Mucosa of gallbladder (tissue), 1 donor: ENCODE measurements around the gene RALGPS1. TPM values are rescaled to one million over a fixed set of nuclear protein-coding genes. Genes with fewer than 3 reads are reported as not detected.

Source experiments
- DNase-seq: peaks from one replicate; pipeline ENCODE4 v3.0.0-alpha.2; 2020; ENCODE audit warnings: low spot score
- total RNA-seq: library from RNA; stranded (reverse); gene quantifications from one replicate; pipeline ENCODE4 v1.2.1, GENCODE V29; 2021
- donor health status: DM: no; HTN: no; CAD: no.

The RALGPS1 gene
- total RNA-seq, 1 donor from 2014 or later, result 34.7 TPM

- peak; percentile 65 for DNase-seq
These were observed 271.6 kb downstream of the RALGPS1 start for GRCh38 chr9:127185931-127186781.

GRCh38 chr9:127186806-127187205, 272.2 kb downstream of the RALGPS1 start:
- no peak for DNase-seq

- peak; percentile 61 for DNase-seq
These were observed 272.8 kb downstream of the RALGPS1 start for GRCh38 chr9:127187231-127187956.

- DNase-seq, result no peak
These were observed 273.8 kb downstream of the RALGPS1 start for GRCh38 chr9:127188396-127188795.

- DNase-seq, result no peak
These were observed 275.0 kb downstream of the RALGPS1 start for GRCh38 chr9:127189628-127190027.

- no peak for DNase-seq
These were observed 278.2 kb downstream of the RALGPS1 start for GRCh38 chr9:127192744-127193143.

- DNase-seq, result no peak
These were observed 278.9 kb downstream of the RALGPS1 start for GRCh38 chr9:127193483-127193882.

- no peak for DNase-seq
These were observed 280.5 kb downstream of the RALGPS1 start for GRCh38 chr9:127194881-127195713.

- DNase-seq, result no peak
These were observed 281.6 kb downstream of the RALGPS1 start for GRCh38 chr9:127195976-127196825.

- DNase-seq, result no peak
These were observed 282.2 kb downstream of the RALGPS1 start for GRCh38 chr9:127196826-127197145.

GRCh38 chr9:127197186-127197860, 282.7 kb downstream of the RALGPS1 start:
- DNase-seq, result no peak

- peak; percentile 42 for DNase-seq
These were observed 283.4 kb downstream of the RALGPS1 start for GRCh38 chr9:127197861-127198430.

- DNase-seq, result no peak
These were observed 284.0 kb downstream of the RALGPS1 start for GRCh38 chr9:127198587-127198986.

- peak; percentile 81 for DNase-seq
These were observed 284.6 kb downstream of the RALGPS1 start for GRCh38 chr9:127199001-127199791.

- no peak for DNase-seq
These were observed 285.7 kb downstream of the RALGPS1 start for GRCh38 chr9:127200106-127200862.

GRCh38 chr9:127201071-127201541, 286.5 kb downstream of the RALGPS1 start:
- DNase-seq, result no peak

- DNase-seq, result no peak
These were observed 287.1 kb downstream of the RALGPS1 start for GRCh38 chr9:127201731-127202130.

- DNase-seq, result no peak
These were observed 288.0 kb downstream of the RALGPS1 start for GRCh38 chr9:127202461-127203169.
